Astrocyte (in vitro differentiated cells and primary cell): ENCODE measurements around the gene OPRD1. TPM values are rescaled to one million over a fixed set of nuclear protein-coding genes. Genes with fewer than 3 reads are reported as not detected.

Experiments used
- DNase-seq: peaks from one replicate; pipeline ENCODE4 v3.0.0-alpha.2; 2010; ENCODE audit warnings: low read depth
- FAIRE-seq: peaks from 2 replicates; lab custom pipeline; 2011; peaks lifted over from hg19 to GRCh38; lab: Jason Lieb, UNC
- H2AFZ ChIP-seq: 2 replicates; pipeline ENCODE4 v1.6.0; 2012; ENCODE audit warnings: low read depth, low read length, inconsistent platforms
- H3K27ac ChIP-seq: 2 replicates; pipeline ENCODE4 v1.5.1; 2011; ENCODE audit warnings: low read depth, low read length, inconsistent platforms
- H3K27me3 ChIP-seq: 2 replicates; pipeline ENCODE4 v1.6.0; 2011; ENCODE audit warnings: low read length, inconsistent platforms; ENCODE audit not compliant: insufficient read depth
- H3K36me3 ChIP-seq: 2 replicates; pipeline ENCODE4 v1.5.1; 2011; ENCODE audit warnings: low read length, inconsistent platforms; ENCODE audit not compliant: insufficient read depth
- H3K4me1 ChIP-seq: 2 replicates; pipeline ENCODE4 v1.5.1; 2011; ENCODE audit warnings: low read length, inconsistent platforms; ENCODE audit not compliant: insufficient read depth
- H3K4me2 ChIP-seq: 2 replicates; pipeline ENCODE4 v1.6.0; 2012; ENCODE audit warnings: low read length, inconsistent platforms
- H3K4me3 ChIP-seq: 2 replicates; pipeline ENCODE4 v1.5.1; 2011; ENCODE audit warnings: low read depth, mild to moderate bottlenecking, low read length, inconsistent platforms; ENCODE audit not compliant: insufficient read depth
- H3K79me2 ChIP-seq: 2 replicates; pipeline ENCODE4 v1.6.0; 2012; ENCODE audit warnings: mild to moderate bottlenecking, low read length, inconsistent platforms; ENCODE audit not compliant: insufficient read depth
- H3K9ac ChIP-seq: 2 replicates; pipeline ENCODE4 v1.6.0; 2012; ENCODE audit warnings: mild to moderate bottlenecking, low read length, inconsistent platforms
- H3K9me3 ChIP-seq: 2 replicates; pipeline ENCODE4 v1.5.1; 2012; ENCODE audit warnings: low read depth, mild to moderate bottlenecking, low read length, inconsistent platforms; ENCODE audit not compliant: insufficient read depth
- H4K20me1 ChIP-seq: 2 replicates; pipeline ENCODE4 v1.6.0; 2012; ENCODE audit warnings: low read length, inconsistent platforms; ENCODE audit not compliant: insufficient read depth
- H3K27ac Mint-ChIP-seq: one replicate; pipeline ENCODE4 v1.8.0; 2021; ENCODE audit warnings: mild to moderate bottlenecking, mixed read lengths; ENCODE audit not compliant: unreplicated experiment
- H3K27me3 Mint-ChIP-seq: one replicate; pipeline ENCODE4 v1.8.0; 2021; ENCODE audit warnings: low read depth, mixed read lengths; ENCODE audit not compliant: unreplicated experiment
- H3K36me3 Mint-ChIP-seq: one replicate; pipeline ENCODE4 v1.8.0; 2021; ENCODE audit warnings: low read depth, mixed read lengths; ENCODE audit not compliant: unreplicated experiment
- H3K4me1 Mint-ChIP-seq: one replicate; pipeline ENCODE4 v1.8.0; 2021; ENCODE audit warnings: low read depth, mixed read lengths; ENCODE audit not compliant: unreplicated experiment
- H3K4me3 Mint-ChIP-seq: one replicate; pipeline ENCODE4 v1.8.0; 2021; ENCODE audit warnings: mild to moderate bottlenecking, moderate library complexity, mixed read lengths; ENCODE audit not compliant: unreplicated experiment
- H3K9me3 Mint-ChIP-seq: one replicate; pipeline ENCODE4 v1.8.0; 2021; ENCODE audit warnings: mild to moderate bottlenecking, mixed read lengths; ENCODE audit not compliant: unreplicated experiment
- CTCF ChIP-seq: IDR thresholded peaks from 2 replicates; pipeline ENCODE4 v1.5.1; 2011; ENCODE audit warnings: low read depth, mild to moderate bottlenecking, inconsistent platforms, low read length, moderate library complexity; ENCODE audit not compliant: insufficient read depth
- EZH2 ChIP-seq: IDR thresholded peaks from 2 replicates; pipeline ENCODE4 v1.6.1; 2012; ENCODE audit warnings: mild to moderate bottlenecking, low read length, inconsistent platforms; ENCODE audit not compliant: insufficient read depth
- total RNA-seq: library from RNA; stranded (reverse); gene quantifications from 2 replicates; pipeline ENCODE4 v1.2.1, GENCODE V29; 2021

Gene OPRD1
- total RNA-seq, 1 donor from 2014 or later: 1.2 TPM

DNA sequence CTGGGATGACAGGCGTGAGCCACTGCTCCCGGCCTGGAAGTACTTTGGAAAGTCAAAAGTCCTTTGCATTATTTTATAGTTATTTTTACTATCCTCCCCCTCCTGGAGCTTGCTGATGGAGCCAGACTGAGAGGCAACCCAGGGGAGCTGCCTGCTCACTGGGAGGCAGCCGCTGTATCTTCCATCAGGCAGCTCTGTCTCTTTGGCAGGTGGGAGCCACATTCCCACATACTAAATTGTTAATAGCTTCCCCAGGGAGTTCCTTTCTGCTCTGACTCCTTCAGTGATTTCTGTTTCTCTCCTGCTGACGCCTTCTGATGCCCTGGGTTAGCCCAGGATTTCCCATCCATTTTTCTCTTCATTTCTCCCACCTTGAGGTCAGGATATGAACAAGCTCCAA lies 4.9 kb upstream of the OPRD1 start:
- FAIRE-seq (no peak), DNase-seq (no peak)
- peaks cover 2% of the 10 kb centered on the region for H3K4me1 Mint-ChIP-seq
- Histone ChIP-seq H4K20me1 (no peaks in the 10 kb centered on the region), H3K79me2 (no peaks in the 10 kb centered on the region), H3K4me1 (no peaks in the 10 kb centered on the region), H3K36me3 (no peaks in the 10 kb centered on the region), H3K9me3 (no peaks in the 10 kb centered on the region), H3K27ac (no peak overlapping the region), H3K9ac (no peak overlapping the region), H3K4me2 (no peak overlapping the region), H3K27me3 (peaks cover 21% of the 10 kb centered on the region), H2AFZ (no peak overlapping the region), H3K4me3 (no peak overlapping the region)
- H3K27me3 Mint-ChIP-seq: peaks cover 32% of the 10 kb centered on the region
- H3K4me3 Mint-ChIP-seq: no peak overlapping the region
- TF ChIP-seq EZH2: no peak
- no peak for TF ChIP-seq CTCF
- peaks cover 3% of the 10 kb centered on the region for H3K36me3 Mint-ChIP-seq
- H3K9me3 Mint-ChIP-seq: peaks cover 21% of the 10 kb centered on the region
- H3K27ac Mint-ChIP-seq: no peak overlapping the region

- H3K36me3 Mint-ChIP-seq: peaks cover 3% of the 10 kb centered on the region
- H3K27ac Mint-ChIP-seq: no peak overlapping the region
- peaks cover 27% of the 10 kb centered on the region for H3K27me3 ChIP-seq
- no peaks in the 10 kb centered on the region for H3K36me3 ChIP-seq
- H3K4me3 ChIP-seq: no peak overlapping the region
- H3K27me3 Mint-ChIP-seq: peaks cover 37% of the 10 kb centered on the region
- no peak overlapping the region for H3K4me3 Mint-ChIP-seq
- no peak for FAIRE-seq
- TF ChIP-seq EZH2: no peak
- TF ChIP-seq CTCF: no peak
- no peak overlapping the region for H3K27ac ChIP-seq
- DNase-seq: no peak
- no peaks in the 10 kb centered on the region for H3K9me3 ChIP-seq
- H2AFZ ChIP-seq: no peak overlapping the region
- no peaks in the 10 kb centered on the region for H3K79me2 ChIP-seq
- no peaks in the 10 kb centered on the region for H3K4me1 ChIP-seq
- no peaks in the 10 kb centered on the region for H4K20me1 ChIP-seq
- H3K9me3 Mint-ChIP-seq: peaks cover 17% of the 10 kb centered on the region
- H3K4me2 ChIP-seq: no peak overlapping the region
- no peak overlapping the region for H3K9ac ChIP-seq
- no peaks in the 10 kb centered on the region for H3K4me1 Mint-ChIP-seq
Measured at GRCh38 chr1:28807986-28808385, 4.0 kb upstream of the OPRD1 start.

DNA sequence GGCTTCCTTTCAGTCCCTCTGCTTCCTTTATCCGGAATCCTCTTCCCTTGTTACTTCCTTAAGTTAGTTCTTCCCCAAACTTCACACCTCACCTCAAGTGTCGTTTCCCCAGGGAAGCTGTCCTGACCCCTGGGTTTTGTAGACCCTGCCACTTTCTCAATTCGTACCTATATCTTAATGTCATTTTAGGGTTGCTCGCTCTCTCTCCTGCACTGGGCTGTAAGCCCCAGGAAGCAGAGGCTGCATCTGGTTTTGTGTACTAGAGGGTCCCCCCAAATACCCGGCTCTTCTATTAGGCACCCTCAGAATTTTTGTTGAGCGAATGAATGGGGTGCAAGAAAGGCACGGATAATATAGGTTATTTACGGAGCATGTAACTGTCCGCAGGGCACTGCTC lies 603 bp upstream of the OPRD1 start:
- Mint-ChIP-seq H3K9me3 (peaks cover 2% of the 10 kb centered on the region), H3K4me3 (peak overlapping the region; percentile 54), H3K4me1 (peaks cover 14% of the 10 kb centered on the region), H3K36me3 (no peaks in the 10 kb centered on the region), H3K27ac (no peak overlapping the region), H3K27me3 (peaks cover 47% of the 10 kb centered on the region)
- H2AFZ ChIP-seq: no peak overlapping the region
- H3K4me2 ChIP-seq: no peak overlapping the region
- H3K27ac ChIP-seq: no peak overlapping the region
- TF ChIP-seq CTCF (no peak), EZH2 (no peak)
- H3K4me1 ChIP-seq: no peaks in the 10 kb centered on the region
- no peak overlapping the region for H3K4me3 ChIP-seq
- no peaks in the 10 kb centered on the region for H3K79me2 ChIP-seq
- H3K9ac ChIP-seq: no peak overlapping the region
- H4K20me1 ChIP-seq: no peaks in the 10 kb centered on the region
- H3K9me3 ChIP-seq: no peaks in the 10 kb centered on the region
- no peak for FAIRE-seq
- no peak for DNase-seq
- no peaks in the 10 kb centered on the region for H3K36me3 ChIP-seq
- H3K27me3 ChIP-seq: peaks cover 58% of the 10 kb centered on the region
